ENCODE data around the gene MAP3K13. TPM values are rescaled to one million over a fixed set of nuclear protein-coding genes. Genes with fewer than 3 reads are reported as not detected.

MAP3K13 gene
- total RNA-seq, 1 experiment from 2014 or later = 9.1 TPM

- no peak for ATAC-seq
- Mint-ChIP-seq H3K36me3 (no peaks in the 10 kb centered on the region; the same call in 1 of the 2 replicates), H3K9me3 (peaks cover 9% of the 10 kb centered on the region), H3K27ac (no peak overlapping the region), H3K4me1 (no peaks in the 10 kb centered on the region), H3K4me3 (no peak overlapping the region), H3K27me3 (ENCODE audit: low read depth) (peaks cover 55% of the 10 kb centered on the region)
- CTCF ChIA-PET = no interaction called here
- no peak for DNase-seq (ENCODE audit: low spot score)
- TF ChIP-seq GRHL2 (CRISPR knock-in tag; IDR thresholded peaks at IDR 0.05; ENCODE audit: insufficient replicate concordance, severe bottlenecking) = no peak
- no peak for TF ChIP-seq CDX4 (CRISPR knock-in tag; IDR thresholded peaks at IDR 0.05; ENCODE audit: borderline replicate concordance)
- no peak for TF ChIP-seq SP1 (CRISPR knock-in tag; conservative IDR thresholded peaks at IDR 0.05)
- POLR2A ChIA-PET = no interaction called here
These were observed 12.1 kb upstream of the MAP3K13 start for GRCh38 chr3:185350841-185351240.

DNA sequence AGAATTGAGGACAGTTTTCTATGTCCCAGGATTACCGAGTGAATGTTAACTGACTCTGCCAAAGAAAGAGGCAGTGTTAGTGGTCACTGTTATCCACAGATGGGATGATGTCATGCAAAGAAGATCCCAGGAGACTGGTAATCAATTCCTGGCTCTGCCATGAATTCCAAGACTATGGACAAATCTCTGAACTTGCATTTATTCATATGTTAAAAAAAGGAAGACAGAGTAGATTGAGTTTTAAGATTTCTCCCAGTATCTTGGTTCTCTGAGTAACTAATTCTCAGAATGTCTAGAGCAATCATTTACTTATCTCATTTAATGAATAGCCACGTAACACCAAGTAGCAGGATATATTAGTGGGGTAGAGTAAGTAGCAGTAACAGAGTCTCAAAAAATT, 11.5 kb upstream of the MAP3K13 start:
- Mint-ChIP-seq H3K4me1 (no peaks in the 10 kb centered on the region), H3K9me3 (peaks cover 6% of the 10 kb centered on the region), H3K4me3 (no peak overlapping the region), H3K27me3 (ENCODE audit: low read depth) (peaks cover 61% of the 10 kb centered on the region), H3K36me3 (no peaks in the 10 kb centered on the region), H3K27ac (no peak overlapping the region)
- POLR2A ChIA-PET = no interaction called here
- no peak for ATAC-seq
- TF ChIP-seq, protein P1, sequence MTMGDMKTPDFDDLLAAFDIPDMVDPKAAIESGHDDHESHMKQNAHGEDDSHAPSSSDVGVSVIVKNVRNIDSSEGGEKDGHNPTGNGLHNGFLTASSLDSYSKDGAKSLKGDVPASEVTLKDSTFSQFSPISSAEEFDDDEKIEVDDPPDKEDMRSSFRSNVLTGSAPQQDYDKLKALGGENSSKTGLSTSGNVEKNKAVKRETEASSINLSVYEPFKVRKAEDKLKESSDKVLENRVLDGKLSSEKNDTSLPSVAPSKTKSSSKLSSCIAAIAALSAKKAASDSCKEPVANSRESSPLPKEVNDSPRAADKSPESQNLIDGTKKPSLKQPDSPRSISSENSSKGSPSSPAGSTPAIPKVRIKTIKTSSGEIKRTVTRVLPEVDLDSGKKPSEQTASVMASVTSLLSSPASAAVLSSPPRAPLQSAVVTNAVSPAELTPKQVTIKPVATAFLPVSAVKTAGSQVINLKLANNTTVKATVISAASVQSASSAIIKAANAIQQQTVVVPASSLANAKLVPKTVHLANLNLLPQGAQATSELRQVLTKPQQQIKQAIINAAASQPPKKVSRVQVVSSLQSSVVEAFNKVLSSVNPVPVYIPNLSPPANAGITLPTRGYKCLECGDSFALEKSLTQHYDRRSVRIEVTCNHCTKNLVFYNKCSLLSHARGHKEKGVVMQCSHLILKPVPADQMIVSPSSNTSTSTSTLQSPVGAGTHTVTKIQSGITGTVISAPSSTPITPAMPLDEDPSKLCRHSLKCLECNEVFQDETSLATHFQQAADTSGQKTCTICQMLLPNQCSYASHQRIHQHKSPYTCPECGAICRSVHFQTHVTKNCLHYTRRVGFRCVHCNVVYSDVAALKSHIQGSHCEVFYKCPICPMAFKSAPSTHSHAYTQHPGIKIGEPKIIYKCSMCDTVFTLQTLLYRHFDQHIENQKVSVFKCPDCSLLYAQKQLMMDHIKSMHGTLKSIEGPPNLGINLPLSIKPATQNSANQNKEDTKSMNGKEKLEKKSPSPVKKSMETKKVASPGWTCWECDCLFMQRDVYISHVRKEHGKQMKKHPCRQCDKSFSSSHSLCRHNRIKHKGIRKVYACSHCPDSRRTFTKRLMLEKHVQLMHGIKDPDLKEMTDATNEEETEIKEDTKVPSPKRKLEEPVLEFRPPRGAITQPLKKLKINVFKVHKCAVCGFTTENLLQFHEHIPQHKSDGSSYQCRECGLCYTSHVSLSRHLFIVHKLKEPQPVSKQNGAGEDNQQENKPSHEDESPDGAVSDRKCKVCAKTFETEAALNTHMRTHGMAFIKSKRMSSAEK (CRISPR knock-in tag; IDR thresholded peaks at IDR 0.05; ENCODE audit: borderline replicate concordance) = no peak
- CTCF ChIA-PET = no interaction called here
- no peak for DNase-seq (ENCODE audit: low spot score)

- Mint-ChIP-seq H3K9me3 (peaks cover 6% of the 10 kb centered on the region), H3K4me3 (no peak overlapping the region), H3K36me3 (no peaks in the 10 kb centered on the region), H3K27me3 (ENCODE audit: low read depth) (peaks cover 74% of the 10 kb centered on the region), H3K27ac (no peak overlapping the region), H3K4me1 (no peaks in the 10 kb centered on the region)
- ATAC-seq (no peak), DNase-seq (ENCODE audit: low spot score) (no peak)
- CTCF ChIA-PET = interaction anchor here (1.2 to 1.6 kb wide), 2 partner anchors 10 to 206 kb away, joined by 3 read pairs; partner anchors contain the start of gene MAP3K13
- POLR2A ChIA-PET = no interaction called here
- TF ChIP-seq, protein P2, sequence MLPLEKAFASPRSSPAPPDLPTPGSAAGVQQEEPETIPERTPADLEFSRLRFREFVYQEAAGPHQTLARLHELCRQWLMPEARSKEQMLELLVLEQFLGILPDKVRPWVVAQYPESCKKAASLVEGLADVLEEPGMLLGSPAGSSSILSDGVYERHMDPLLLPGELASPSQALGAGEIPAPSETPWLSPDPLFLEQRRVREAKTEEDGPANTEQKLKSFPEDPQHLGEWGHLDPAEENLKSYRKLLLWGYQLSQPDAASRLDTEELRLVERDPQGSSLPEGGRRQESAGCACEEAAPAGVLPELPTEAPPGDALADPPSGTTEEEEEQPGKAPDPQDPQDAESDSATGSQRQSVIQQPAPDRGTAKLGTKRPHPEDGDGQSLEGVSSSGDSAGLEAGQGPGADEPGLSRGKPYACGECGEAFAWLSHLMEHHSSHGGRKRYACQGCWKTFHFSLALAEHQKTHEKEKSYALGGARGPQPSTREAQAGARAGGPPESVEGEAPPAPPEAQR (CRISPR knock-in tag; IDR thresholded peaks at IDR 0.05) = no peak
- TF ChIP-seq TEAD1 (CRISPR knock-in tag; IDR thresholded peaks at IDR 0.05) (no peak), ZNF138 (CRISPR knock-in tag; conservative IDR thresholded peaks at IDR 0.05) (no peak), ZBTB21 (CRISPR knock-in tag; IDR thresholded peaks at IDR 0.05; ENCODE audit: borderline replicate concordance) (no peak), ZNF263 (CRISPR knock-in tag; IDR thresholded peaks at IDR 0.05; ENCODE audit: low read depth) (no peak), CTCF (IDR thresholded peaks at IDR 0.05) (no peak), TEAD4 (CRISPR knock-in tag; IDR thresholded peaks at IDR 0.05) (no peak), AR (CRISPR knock-in tag; IDR thresholded peaks at IDR 0.05) (no peak), ZNF396 (CRISPR knock-in tag; IDR thresholded peaks at IDR 0.05; ENCODE audit: borderline replicate concordance) (no peak), ESRRA (CRISPR knock-in tag; IDR thresholded peaks at IDR 0.05; ENCODE audit: borderline replicate concordance) (no peak), ZNF317 (CRISPR knock-in tag; IDR thresholded peaks at IDR 0.05; ENCODE audit: borderline replicate concordance, low read depth) (no peak), STAT6 (CRISPR knock-in tag; conservative IDR thresholded peaks at IDR 0.05; ENCODE audit: low read depth) (no peak)
- TF ChIP-seq, protein P3, sequence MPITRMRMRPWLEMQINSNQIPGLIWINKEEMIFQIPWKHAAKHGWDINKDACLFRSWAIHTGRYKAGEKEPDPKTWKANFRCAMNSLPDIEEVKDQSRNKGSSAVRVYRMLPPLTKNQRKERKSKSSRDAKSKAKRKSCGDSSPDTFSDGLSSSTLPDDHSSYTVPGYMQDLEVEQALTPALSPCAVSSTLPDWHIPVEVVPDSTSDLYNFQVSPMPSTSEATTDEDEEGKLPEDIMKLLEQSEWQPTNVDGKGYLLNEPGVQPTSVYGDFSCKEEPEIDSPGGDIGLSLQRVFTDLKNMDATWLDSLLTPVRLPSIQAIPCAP (CRISPR knock-in tag; IDR thresholded peaks at IDR 0.05) = no peak
These were observed 9.7 kb upstream of the MAP3K13 start for GRCh38 chr3:185353225-185353624.

Data from WTC11 (cell line).